ENCODE measurements around the gene OGA. TPM values are rescaled to one million over a fixed set of nuclear protein-coding genes. Genes with fewer than 3 reads are reported as not detected.

Gene OGA
- total RNA-seq, 1 donor from 2014 or later = 99.5 TPM

- peaks cover 78% of the 10 kb centered on the region for H3K27me3 Mint-ChIP-seq
- H3K4me3 Mint-ChIP-seq = peak overlapping the region; percentile 69
- H3K9me3 Mint-ChIP-seq = no peaks in the 10 kb centered on the region
- H3K4me1 Mint-ChIP-seq (ENCODE audit: unreplicated experiment) = peaks cover 28% of the 10 kb centered on the region
- H3K27ac Mint-ChIP-seq = no peak overlapping the region
- no peak for TF ChIP-seq CTCF (conservative IDR thresholded peaks at IDR 0.05)
- no peak for DNase-seq (ENCODE audit: extremely low spot score, unreplicated experiment)
- peaks cover 10% of the 10 kb centered on the region for H3K36me3 Mint-ChIP-seq
These were observed 43.5 kb downstream of the OGA start for GRCh38 chr10:101774589-101775272.

- Mint-ChIP-seq H3K4me1 (ENCODE audit: unreplicated experiment) (peaks cover 27% of the 10 kb centered on the region), H3K27ac (no peak overlapping the region), H3K4me3 (peak overlapping the region; percentile 54), H3K27me3 (peaks cover 80% of the 10 kb centered on the region), H3K9me3 (no peaks in the 10 kb centered on the region), H3K36me3 (peaks cover 8% of the 10 kb centered on the region)
- no peak for DNase-seq (ENCODE audit: extremely low spot score, unreplicated experiment)
- no peak for TF ChIP-seq CTCF (conservative IDR thresholded peaks at IDR 0.05)
These were observed 44.2 kb downstream of the OGA start for GRCh38 chr10:101773923-101774588.

DNA sequence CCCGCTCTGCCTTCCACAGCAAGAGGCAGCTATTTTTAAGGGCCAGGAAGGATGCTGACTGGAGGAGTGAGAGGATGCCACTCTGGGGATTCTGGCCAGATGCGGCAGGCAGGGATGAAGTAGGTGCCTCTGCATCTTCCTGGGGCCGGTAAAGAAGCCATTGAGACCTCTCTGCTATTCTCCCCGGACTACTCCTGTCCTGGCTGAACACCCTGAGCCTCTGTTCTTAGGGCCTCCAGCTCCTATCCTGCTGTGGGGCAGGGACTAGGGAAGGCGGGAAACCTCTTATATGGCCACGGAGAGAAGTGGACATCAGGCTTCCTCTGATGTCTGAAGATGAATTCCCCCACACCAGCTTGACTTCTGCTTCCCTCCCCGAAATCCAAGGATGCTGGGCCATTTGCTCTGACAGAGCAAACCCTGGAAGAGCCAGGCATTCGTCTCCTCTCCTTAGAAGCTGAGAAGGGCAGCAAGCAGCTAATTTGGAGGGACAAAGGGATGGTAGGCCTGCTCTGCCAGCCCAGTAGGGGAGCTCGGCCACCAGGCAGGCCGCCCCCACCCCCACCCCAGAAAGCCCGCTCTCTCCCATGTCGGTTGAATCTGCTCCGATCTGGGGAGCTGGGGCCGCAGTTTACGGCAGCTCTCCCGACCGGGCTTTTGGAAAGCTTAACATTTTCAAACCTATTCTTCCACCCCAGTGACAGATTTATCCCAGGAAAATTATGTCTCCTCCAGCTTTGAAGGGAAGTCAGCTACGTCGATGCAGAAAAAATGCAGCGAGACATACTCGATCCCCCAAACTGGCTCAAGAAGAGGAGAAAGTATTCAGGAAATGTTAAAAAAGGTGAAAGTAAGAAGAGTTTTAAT lies 45.1 kb downstream of the OGA start:
- H3K27me3 Mint-ChIP-seq = peaks cover 78% of the 10 kb centered on the region
- peaks cover 4% of the 10 kb centered on the region for H3K36me3 Mint-ChIP-seq
- peaks cover 23% of the 10 kb centered on the region for H3K4me1 Mint-ChIP-seq (ENCODE audit: unreplicated experiment)
- H3K9me3 Mint-ChIP-seq = no peaks in the 10 kb centered on the region
- no peak for DNase-seq (ENCODE audit: extremely low spot score, unreplicated experiment)
- peak overlapping the region; percentile 22 for H3K4me3 Mint-ChIP-seq
- no peak for TF ChIP-seq CTCF (conservative IDR thresholded peaks at IDR 0.05)
- no peak overlapping the region for H3K27ac Mint-ChIP-seq

GRCh38 chr10:101772017-101772894 lies 46.0 kb downstream of the OGA start:
- no peak overlapping the region for H3K4me3 Mint-ChIP-seq
- no peak overlapping the region for H3K27ac Mint-ChIP-seq
- TF ChIP-seq CTCF (conservative IDR thresholded peaks at IDR 0.05) = no peak
- H3K9me3 Mint-ChIP-seq = no peaks in the 10 kb centered on the region
- no peaks in the 10 kb centered on the region for H3K36me3 Mint-ChIP-seq
- peaks cover 77% of the 10 kb centered on the region for H3K27me3 Mint-ChIP-seq
- no peak for DNase-seq (ENCODE audit: extremely low spot score, unreplicated experiment)
- peaks cover 14% of the 10 kb centered on the region for H3K4me1 Mint-ChIP-seq (ENCODE audit: unreplicated experiment)

GRCh38 chr10:101771380-101771779 lies 46.9 kb downstream of the OGA start:
- no peak for DNase-seq (ENCODE audit: extremely low spot score, unreplicated experiment)
- Mint-ChIP-seq H3K27me3 (peaks cover 78% of the 10 kb centered on the region), H3K4me1 (ENCODE audit: unreplicated experiment) (peaks cover 14% of the 10 kb centered on the region), H3K36me3 (no peaks in the 10 kb centered on the region), H3K27ac (no peak overlapping the region), H3K4me3 (no peak overlapping the region), H3K9me3 (no peaks in the 10 kb centered on the region)
- TF ChIP-seq CTCF (conservative IDR thresholded peaks at IDR 0.05) = no peak

Data from type B pancreatic cell (in vitro differentiated cells).